SU-DHL-6 (cell line): ENCODE data around the gene URAD.

Source experiments
- EZH2phosphoT487 ChIP-seq: fragments of 200-600 bp; sonication (generic), shearing (Covaris generic); conservative IDR thresholded peaks from 2 replicates; pipeline ENCODE4 v1.6.1; 2018; ENCODE audit warnings: mild to moderate bottlenecking, antibody characterized with exemption, low read length, moderate library complexity, mixed read lengths
- TF ChIP-seq, protein P1 (sequence below): fragments of 200-600 bp; sonication (generic); IDR thresholded peaks from one replicate; pipeline ENCODE4 v1.5.1; 2017; ENCODE audit warnings: antibody characterized with exemption, mild to moderate bottlenecking, low read length, moderate library complexity; ENCODE audit not compliant: insufficient read depth, poor library complexity, severe bottlenecking

DNA sequence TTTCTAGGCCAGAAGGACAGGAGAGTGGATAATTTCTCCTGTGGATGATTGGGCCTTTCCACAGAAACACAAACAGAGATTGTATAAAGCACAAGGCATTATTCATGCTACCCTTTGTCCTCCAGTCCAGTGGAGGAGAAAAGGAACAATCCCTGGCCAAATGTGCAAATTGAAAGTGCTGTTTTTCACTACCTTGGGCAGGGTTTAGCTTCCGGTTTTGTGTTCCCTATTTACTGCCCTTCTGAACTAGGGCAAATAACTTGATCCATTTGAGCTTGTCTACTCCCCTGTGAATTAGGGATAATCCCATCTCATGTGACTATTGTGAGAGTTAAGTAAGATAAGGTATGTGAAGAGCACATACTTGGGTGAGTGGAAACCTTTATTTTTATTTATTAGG, 55.4 kb downstream of the URAD start:
- TF ChIP-seq, protein P1, sequence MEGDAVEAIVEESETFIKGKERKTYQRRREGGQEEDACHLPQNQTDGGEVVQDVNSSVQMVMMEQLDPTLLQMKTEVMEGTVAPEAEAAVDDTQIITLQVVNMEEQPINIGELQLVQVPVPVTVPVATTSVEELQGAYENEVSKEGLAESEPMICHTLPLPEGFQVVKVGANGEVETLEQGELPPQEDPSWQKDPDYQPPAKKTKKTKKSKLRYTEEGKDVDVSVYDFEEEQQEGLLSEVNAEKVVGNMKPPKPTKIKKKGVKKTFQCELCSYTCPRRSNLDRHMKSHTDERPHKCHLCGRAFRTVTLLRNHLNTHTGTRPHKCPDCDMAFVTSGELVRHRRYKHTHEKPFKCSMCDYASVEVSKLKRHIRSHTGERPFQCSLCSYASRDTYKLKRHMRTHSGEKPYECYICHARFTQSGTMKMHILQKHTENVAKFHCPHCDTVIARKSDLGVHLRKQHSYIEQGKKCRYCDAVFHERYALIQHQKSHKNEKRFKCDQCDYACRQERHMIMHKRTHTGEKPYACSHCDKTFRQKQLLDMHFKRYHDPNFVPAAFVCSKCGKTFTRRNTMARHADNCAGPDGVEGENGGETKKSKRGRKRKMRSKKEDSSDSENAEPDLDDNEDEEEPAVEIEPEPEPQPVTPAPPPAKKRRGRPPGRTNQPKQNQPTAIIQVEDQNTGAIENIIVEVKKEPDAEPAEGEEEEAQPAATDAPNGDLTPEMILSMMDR, result no peak
- TF ChIP-seq EZH2phosphoT487, result no peak
